IMR-90 (cell line): ENCODE results near the gene ANKRD34C. TPM values are rescaled to one million over a fixed set of nuclear protein-coding genes. Genes with fewer than 3 reads are reported as not detected.

Experiments used
- ATAC-seq: fragments of 200-7000 bp; cut with Tn5 transposase; 2 replicates; pipeline ENCODE4 v1.9.1; 2020; ENCODE audit warnings: low read depth, mild to moderate bottlenecking, moderate library complexity
- BruUV-seq: library from RNA; stranded (reverse); fragments of 400-500 nt; replicated peaks from 2 replicates; lab custom pipeline; 2021; lab: Mats Ljungman, UMichigan
- CTCF ChIA-PET: fragments of 300-600 bp; formaldehyde crosslinking; extraction: SDS; loops from one replicate; lab custom pipeline; 2021; ENCODE audit warnings: antibody characterized with exemption; lab: Yijun Ruan, JAX
- POLR2A ChIA-PET: fragments of 300-600 bp; sonication (Branson Sonifier 250); formaldehyde crosslinking; loops from one replicate; lab custom pipeline; 2022; ENCODE audit warnings: antibody characterized with exemption; ENCODE audit not compliant: unreplicated experiment; lab: Charles Lee
- DNase-seq: peaks from one replicate; pipeline ENCODE4 v3.0.0; 2013
- H2AFZ ChIP-seq: replicated peaks from 2 replicates; pipeline ENCODE3; 2013; ENCODE audit warnings: low read length, mild to moderate bottlenecking; ENCODE audit not compliant: poor library complexity
- H2AK5ac ChIP-seq: 2 replicates; pipeline ENCODE4 v1.6.1; 2013; ENCODE audit warnings: low read depth, low read length, inconsistent platforms
- H2AK9ac ChIP-seq: replicated peaks from 2 replicates; pipeline ENCODE3; 2013; ENCODE audit warnings: mild to moderate bottlenecking, low read depth, low read length, moderate library complexity; ENCODE audit not compliant: poor library complexity
- H2BK120ac ChIP-seq: 2 replicates; pipeline ENCODE4 v1.6.1; 2013; ENCODE audit warnings: low read depth, low read length, inconsistent platforms
- H2BK15ac ChIP-seq: 3 replicates; pipeline ENCODE4 v1.6.1; 2013; ENCODE audit warnings: low read depth, low read length, inconsistent platforms
- H2BK20ac ChIP-seq: 2 replicates; pipeline ENCODE4 v1.6.1; 2013; ENCODE audit warnings: low read depth, mild to moderate bottlenecking, inconsistent platforms, low read length, moderate library complexity
- H2BK5ac ChIP-seq: 2 replicates; pipeline ENCODE4 v1.6.1; 2013; ENCODE audit warnings: mild to moderate bottlenecking, low read depth, low read length, inconsistent platforms; ENCODE audit not compliant: poor library complexity, severe bottlenecking
- H3K14ac ChIP-seq: replicated peaks from 2 replicates; pipeline ENCODE4 v1.6.1; 2013; ENCODE audit warnings: low read depth, low read length, inconsistent platforms
- H3K18ac ChIP-seq: 2 replicates; pipeline ENCODE4 v1.6.1; 2013; ENCODE audit warnings: low read depth, low read length, control low read depth
- H3K23ac ChIP-seq: 2 replicates; pipeline ENCODE4 v1.6.1; 2013; ENCODE audit warnings: low read depth, low read length, inconsistent platforms
- H3K27ac ChIP-seq: 2 replicates; pipeline ENCODE4 v1.5.1; 2013; ENCODE audit warnings: mild to moderate bottlenecking, control low read depth, low read length; ENCODE audit not compliant: insufficient read depth
- H3K27me3 ChIP-seq: 2 replicates; pipeline ENCODE4 v1.6.1; 2013; ENCODE audit warnings: low read length; ENCODE audit not compliant: control insufficient read depth, insufficient read depth
- H3K36me3 ChIP-seq: 2 replicates; pipeline ENCODE4 v1.6.1; 2013; ENCODE audit warnings: low read length, mixed read lengths; ENCODE audit not compliant: control insufficient read depth, insufficient read depth
- H3K4ac ChIP-seq: 2 replicates; pipeline ENCODE4 v1.6.1; 2013; ENCODE audit warnings: low read depth, low read length, inconsistent platforms
- H3K4me1 ChIP-seq: 2 replicates; pipeline ENCODE4 v1.6.1; 2013; ENCODE audit warnings: low read length, mixed read lengths; ENCODE audit not compliant: control insufficient read depth, insufficient read depth
- H3K4me2 ChIP-seq: 2 replicates; pipeline ENCODE4 v1.6.1; 2013; ENCODE audit warnings: low read depth, mild to moderate bottlenecking, control low read depth, low read length, moderate library complexity
- H3K4me3 ChIP-seq: 2 replicates; pipeline ENCODE4 v1.5.1; 2013; ENCODE audit warnings: low read depth, mild to moderate bottlenecking, control low read depth, low read length, moderate library complexity; ENCODE audit not compliant: insufficient read depth
- H3K56ac ChIP-seq: 2 replicates; pipeline ENCODE4 v1.6.1; 2013; ENCODE audit warnings: low read length, inconsistent platforms; ENCODE audit not compliant: insufficient read depth; ENCODE audit errors: extremely low read depth
- H3K79me1 ChIP-seq, 2 experiments: 2 replicates each; pipeline ENCODE4 v1.6.1; 2013; ENCODE audit warnings: low read length in 2 of 2, inconsistent platforms in 1 of 2, low read depth in 1 of 2
- H3K9ac ChIP-seq: 2 replicates; pipeline ENCODE4 v1.6.1; 2013; ENCODE audit warnings: low read depth, low read length, control low read depth
- H3K9me1 ChIP-seq: 2 replicates; pipeline ENCODE4 v1.6.1; 2013; ENCODE audit warnings: low read length, inconsistent platforms; ENCODE audit not compliant: insufficient read depth
- H3K9me3 ChIP-seq: 2 replicates; pipeline ENCODE4 v1.6.1; 2013; ENCODE audit warnings: low read length; ENCODE audit not compliant: control insufficient read depth, insufficient read depth
- H4K20me1 ChIP-seq: 2 replicates; pipeline ENCODE4 v1.6.1; 2013; ENCODE audit warnings: low read length, inconsistent platforms; ENCODE audit not compliant: insufficient read depth
- H4K5ac ChIP-seq: 2 replicates; pipeline ENCODE4 v1.6.1; 2013; ENCODE audit warnings: mild to moderate bottlenecking, low read depth, low read length, control low read depth
- H4K8ac ChIP-seq, 2 experiments: 2 replicates each; pipeline ENCODE4 v1.6.1; 2013; ENCODE audit warnings: low read depth in 2 of 2, low read length in 2 of 2, control low read depth in 1 of 2, inconsistent platforms in 1 of 2
- H4K91ac ChIP-seq: 2 replicates; pipeline ENCODE4 v1.6.1; 2013; ENCODE audit warnings: low read depth, low read length, inconsistent platforms; ENCODE audit not compliant: insufficient read depth
- RCOR1 ChIP-seq: IDR thresholded peaks from 2 replicates; pipeline ENCODE4 v1.6.1; 2012; ENCODE audit warnings: mild to moderate bottlenecking, low read length, improper control_type of control experiment; ENCODE audit not compliant: insufficient replicate concordance
- USF2 ChIP-seq: fragments of 150-350 bp; IDR thresholded peaks from 2 replicates; pipeline ENCODE4 v1.6.1; 2017; ENCODE audit warnings: mild to moderate bottlenecking, antibody characterized with exemption, low read length, low read depth
- WGBS, 2 experiments: methylation state at CpG; one replicate each; pipeline versions ENCODE4 v1.1.5 to v1.1.7; 2013; ENCODE audit warnings: missing lambda C conversion rate in 2 of 2; ENCODE audit not compliant: insufficient read length in 1 of 2; ENCODE audit errors: extremely low coverage in 2 of 2; 5-methylcytosine and 5-hydroxymethylcytosine counted together
- dilution Hi-C: fragments of 300-500 bp; cut with HindIII; formaldehyde crosslinking; loops from one replicate; pipeline ENCODE4 v1.14.3; 2018; ENCODE audit warnings: low sequenced_read_pairs; ENCODE audit not compliant: unreplicated experiment
- in situ Hi-C: fragments of 300-500 bp; cut with MboI; formaldehyde crosslinking; loops from 3 replicates; pipeline ENCODE4 v1.14.3; 2019; ENCODE audit warnings: low sequenced_read_pairs, inconsistent platforms, mixed read lengths
- intact Hi-C: fragments of 100-400 bp; cut with micrococcal nuclease; formaldehyde crosslinking; loops from 2 replicates; pipeline ENCODE4 v1.10.0; 2022
- polyA plus RNA-seq, 3 experiments: library from polyadenylated mRNA; depleted of rRNA; stranded (reverse); fragments of >200 nt; gene quantifications; 2 replicates each; pipeline ENCODE4 v1.2.3, GENCODE V29; 2012; ENCODE audit warnings: low replicate concordance in 1 of 3
- total RNA-seq: library from RNA; depleted of rRNA; stranded (reverse); fragments of >200 nt; gene quantifications from 2 replicates; pipeline ENCODE4 v1.2.3, GENCODE V29; 2012
- TF ChIP-seq, protein P1 (sequence below): fragments of 150-350 bp; IDR thresholded peaks from 2 replicates; pipeline ENCODE4 v1.6.1; 2016; ENCODE audit warnings: low read depth, mild to moderate bottlenecking, low read length, moderate library complexity, borderline replicate concordance

ANKRD34C gene
- total and polyA plus RNA-seq, 2 of the 4 experiments (the other 2 are of a cell fraction) = not detected

- peaks cover 59% of the 10 kb centered on the region for H3K36me3 ChIP-seq
- H3K4me1 ChIP-seq = no peaks in the 10 kb centered on the region
- H3K9ac ChIP-seq = no peak overlapping the region
- no peak overlapping the region for H2BK15ac ChIP-seq
- WGBS, 2 experiments = 91% methylated on average over 12 of the region's 14 CpGs; no CpG with 5 or more reads in 1 of the 2 experiments
- intact Hi-C loops (no loop called here), dilution Hi-C loops (no loop called here), in situ Hi-C loops (no loop called here)
- no peak overlapping the region for H2BK5ac ChIP-seq
- no peak overlapping the region for H4K91ac ChIP-seq
- H4K8ac ChIP-seq = no peak overlapping the region
- H2BK20ac ChIP-seq = no peak overlapping the region
- H4K20me1 ChIP-seq = peaks cover 39% of the 10 kb centered on the region
- H2BK120ac ChIP-seq = no peak overlapping the region
- no peaks in the 10 kb centered on the region for H3K9me3 ChIP-seq
- TF ChIP-seq RCOR1 (no peak), USF2 (no peak)
- TF ChIP-seq, protein P1, sequence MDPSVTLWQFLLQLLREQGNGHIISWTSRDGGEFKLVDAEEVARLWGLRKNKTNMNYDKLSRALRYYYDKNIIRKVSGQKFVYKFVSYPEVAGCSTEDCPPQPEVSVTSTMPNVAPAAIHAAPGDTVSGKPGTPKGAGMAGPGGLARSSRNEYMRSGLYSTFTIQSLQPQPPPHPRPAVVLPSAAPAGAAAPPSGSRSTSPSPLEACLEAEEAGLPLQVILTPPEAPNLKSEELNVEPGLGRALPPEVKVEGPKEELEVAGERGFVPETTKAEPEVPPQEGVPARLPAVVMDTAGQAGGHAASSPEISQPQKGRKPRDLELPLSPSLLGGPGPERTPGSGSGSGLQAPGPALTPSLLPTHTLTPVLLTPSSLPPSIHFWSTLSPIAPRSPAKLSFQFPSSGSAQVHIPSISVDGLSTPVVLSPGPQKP = no peak
- no peak overlapping the region for H4K5ac ChIP-seq
- H3K56ac ChIP-seq = no peak overlapping the region
- H3K4ac ChIP-seq = no peak overlapping the region
- peaks cover 40 to 56% of the 10 kb centered on the region in 2 experiments for H3K79me1 ChIP-seq
- CTCF ChIA-PET = no interaction called here
- no peak overlapping the region for H3K23ac ChIP-seq
- no peak overlapping the region for H3K14ac ChIP-seq
- H3K9me1 ChIP-seq = peaks cover 13% of the 10 kb centered on the region
- H3K27me3 ChIP-seq = no peaks in the 10 kb centered on the region
- H3K4me3 ChIP-seq = no peak overlapping the region
- POLR2A ChIA-PET = no interaction called here
- no peak overlapping the region for H2AFZ ChIP-seq
- H2AK5ac ChIP-seq = no peak overlapping the region
- DNase-seq = no peak
- no peak overlapping the region for H3K27ac ChIP-seq
- no peak overlapping the region for H3K18ac ChIP-seq
- BruUV-seq = no TSS peak
- no peak for ATAC-seq
- no peak overlapping the region for H3K4me2 ChIP-seq
- H2AK9ac ChIP-seq = no peak overlapping the region
Measured at GRCh38 chr15:79321876-79322275, 39.4 kb downstream of the ANKRD34C start.
